ENCODE results near the gene LRFN3.

- TF ChIP-seq MAX (IDR thresholded peaks at IDR 0.05), result no peak
- TF ChIP-seq CTCF (IDR thresholded peaks at IDR 0.05; ENCODE audit: low read depth, low read length, missing input control), result no peak
- no peak for TF ChIP-seq EGR1 (IDR thresholded peaks at IDR 0.05; ENCODE audit: low read depth in 2 of 2)
- no peak for TF ChIP-seq GABPA (IDR thresholded peaks at IDR 0.05 in 1 of 2, conservative IDR thresholded peaks at IDR 0.05 in 1 of 2)
These were observed 40.1 kb upstream of the LRFN3 start for GRCh38 chr19:35895911-35896642.

All from liver (tissue), 3 donors.